Measurements from ENCODE around the gene SDK2.
A peak's percentile ranks its signal among the peaks of the same experiment; 100 is the strongest.

SDK2 gene

DNA sequence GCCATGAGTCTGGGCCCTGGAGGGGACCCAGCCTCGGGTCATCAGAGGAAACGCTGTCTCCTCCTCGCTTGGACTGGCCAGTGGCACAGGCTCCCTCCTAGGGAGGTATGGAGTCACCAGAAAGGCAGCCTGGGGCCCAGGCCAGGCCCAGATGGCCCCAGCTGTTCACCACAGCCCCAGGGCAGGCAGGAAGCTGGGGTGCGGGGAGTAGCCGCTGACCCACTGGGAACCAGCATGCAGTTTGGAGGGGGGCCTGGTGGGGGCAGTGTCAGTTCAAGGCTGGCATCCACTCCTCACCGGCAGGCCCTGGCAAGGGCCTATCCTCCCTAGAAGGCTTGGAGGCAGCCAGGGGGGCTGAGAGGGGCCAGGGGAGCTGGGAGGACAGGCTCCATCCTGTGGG, 48.8 kb downstream of the SDK2 start:
- TF ChIP-seq, protein P1, sequence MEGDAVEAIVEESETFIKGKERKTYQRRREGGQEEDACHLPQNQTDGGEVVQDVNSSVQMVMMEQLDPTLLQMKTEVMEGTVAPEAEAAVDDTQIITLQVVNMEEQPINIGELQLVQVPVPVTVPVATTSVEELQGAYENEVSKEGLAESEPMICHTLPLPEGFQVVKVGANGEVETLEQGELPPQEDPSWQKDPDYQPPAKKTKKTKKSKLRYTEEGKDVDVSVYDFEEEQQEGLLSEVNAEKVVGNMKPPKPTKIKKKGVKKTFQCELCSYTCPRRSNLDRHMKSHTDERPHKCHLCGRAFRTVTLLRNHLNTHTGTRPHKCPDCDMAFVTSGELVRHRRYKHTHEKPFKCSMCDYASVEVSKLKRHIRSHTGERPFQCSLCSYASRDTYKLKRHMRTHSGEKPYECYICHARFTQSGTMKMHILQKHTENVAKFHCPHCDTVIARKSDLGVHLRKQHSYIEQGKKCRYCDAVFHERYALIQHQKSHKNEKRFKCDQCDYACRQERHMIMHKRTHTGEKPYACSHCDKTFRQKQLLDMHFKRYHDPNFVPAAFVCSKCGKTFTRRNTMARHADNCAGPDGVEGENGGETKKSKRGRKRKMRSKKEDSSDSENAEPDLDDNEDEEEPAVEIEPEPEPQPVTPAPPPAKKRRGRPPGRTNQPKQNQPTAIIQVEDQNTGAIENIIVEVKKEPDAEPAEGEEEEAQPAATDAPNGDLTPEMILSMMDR (IDR thresholded peaks at IDR 0.05; ENCODE audit: borderline replicate concordance, insufficient read depth, low read depth, low read length), result peak; percentile 56; the same call in 1 of the 2 replicates
- no peak overlapping the region for H3K4me3 ChIP-seq (ENCODE audit: low read depth, low read length)

DNA sequence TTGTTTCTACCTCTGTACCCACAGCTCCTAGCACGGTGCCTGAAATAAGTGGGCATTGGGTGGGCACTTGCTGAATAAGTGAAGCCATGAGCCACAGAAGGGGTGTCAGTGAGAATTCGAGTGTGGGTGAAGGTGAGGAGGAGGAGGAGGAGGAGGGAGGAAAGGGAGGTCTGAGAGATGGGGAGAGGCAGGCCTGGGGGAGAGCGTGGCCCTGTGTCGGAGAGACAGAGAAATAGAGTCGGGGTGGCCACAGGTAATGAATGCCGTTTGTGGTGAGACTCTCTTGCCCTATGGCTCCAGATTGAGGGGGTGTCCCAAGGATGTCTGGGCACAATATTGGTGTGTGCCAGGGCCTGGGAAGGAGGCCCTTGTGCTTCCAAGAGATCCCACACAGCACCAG, 49.2 kb downstream of the SDK2 start:
- no peak overlapping the region for H3K4me3 ChIP-seq (ENCODE audit: low read depth, low read length)
- TF ChIP-seq, protein P1 (IDR thresholded peaks at IDR 0.05; ENCODE audit: borderline replicate concordance, insufficient read depth, low read depth, low read length), result no peak

DNA sequence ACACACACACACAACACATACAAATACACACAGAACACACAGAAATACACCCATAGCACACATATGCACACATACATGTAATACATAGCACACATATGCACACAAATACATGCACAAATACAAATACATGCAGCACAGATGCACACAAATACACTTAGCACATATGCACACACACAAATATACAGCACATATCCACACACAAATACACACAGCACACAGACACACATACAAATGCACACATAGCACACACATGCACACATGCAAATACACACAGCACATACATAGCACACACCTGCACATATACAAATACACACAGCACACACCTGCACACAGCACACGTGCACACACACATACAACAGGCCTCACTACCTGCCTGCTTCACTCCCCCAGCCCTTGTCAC, 49.6 kb downstream of the SDK2 start:
- TF ChIP-seq, protein P1 (IDR thresholded peaks at IDR 0.05; ENCODE audit: borderline replicate concordance, insufficient read depth, low read depth, low read length), result no peak

DNA sequence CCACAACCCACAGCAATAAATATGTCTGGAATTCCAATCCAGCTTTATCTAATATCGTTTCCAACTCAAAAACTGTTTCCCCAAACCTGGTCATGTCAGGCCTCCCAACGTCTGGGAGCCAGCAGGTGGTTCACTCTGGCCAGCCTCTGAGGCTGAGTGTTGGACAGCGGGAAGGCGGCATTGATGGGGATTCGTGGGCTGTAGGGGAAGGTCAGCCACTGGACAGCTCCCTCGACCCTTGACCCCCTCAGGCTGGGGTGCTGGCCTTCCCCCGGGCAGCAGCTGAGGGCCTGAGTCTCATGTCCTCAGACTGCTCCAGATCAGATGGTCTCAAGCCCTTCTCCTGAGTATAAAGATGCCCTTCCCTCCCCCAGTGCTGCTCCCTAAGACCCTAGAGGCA, 50.2 kb downstream of the SDK2 start:
- TF ChIP-seq, protein P1 (IDR thresholded peaks at IDR 0.05; ENCODE audit: borderline replicate concordance, insufficient read depth, low read depth, low read length), result no peak
- H3K4me3 ChIP-seq (ENCODE audit: low read depth, low read length), result no peak overlapping the region

More for the DNA sequence above, 49.6 kb downstream of the SDK2 start:
- no peak overlapping the region for H3K4me3 ChIP-seq (ENCODE audit: low read depth, low read length)

DNA sequence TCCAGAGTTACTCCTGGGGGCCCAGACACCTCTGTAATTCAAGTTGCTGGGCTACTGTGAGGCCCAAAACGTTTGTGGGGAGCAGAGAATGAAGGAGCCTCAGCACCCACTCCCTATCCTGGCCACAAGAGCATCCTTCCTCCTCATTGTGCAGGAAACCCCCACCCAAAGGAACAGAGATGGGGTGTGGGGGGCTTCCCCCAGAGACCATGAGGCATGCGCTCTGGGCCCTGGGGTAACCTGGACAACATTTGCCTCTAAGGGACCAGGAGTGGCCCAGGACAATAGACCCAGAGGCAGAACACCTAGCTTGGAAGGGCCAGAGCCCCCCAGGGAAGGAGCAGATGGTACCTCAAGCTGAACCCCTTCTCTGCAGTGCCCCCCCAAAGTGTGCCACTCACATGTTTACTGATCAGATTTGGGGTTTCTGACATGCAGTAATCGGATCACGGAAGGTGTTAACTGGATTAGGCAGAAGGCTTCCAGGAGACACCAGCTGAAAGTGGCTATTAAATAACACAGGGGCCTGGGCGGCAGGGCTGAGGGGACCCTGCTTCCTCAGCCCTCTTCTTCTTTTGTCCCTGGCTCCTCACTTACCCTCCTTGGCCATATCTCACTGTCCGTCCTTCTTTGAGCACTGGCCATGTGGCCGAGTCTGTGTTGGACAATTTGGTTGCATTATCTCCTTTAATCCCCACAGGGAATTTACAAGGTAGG, 50.8 kb downstream of the SDK2 start:
- TF ChIP-seq, protein P1 (IDR thresholded peaks at IDR 0.05; ENCODE audit: borderline replicate concordance, insufficient read depth, low read depth, low read length), result no peak
- no peak overlapping the region for H3K4me3 ChIP-seq (ENCODE audit: low read depth, low read length)

DNA sequence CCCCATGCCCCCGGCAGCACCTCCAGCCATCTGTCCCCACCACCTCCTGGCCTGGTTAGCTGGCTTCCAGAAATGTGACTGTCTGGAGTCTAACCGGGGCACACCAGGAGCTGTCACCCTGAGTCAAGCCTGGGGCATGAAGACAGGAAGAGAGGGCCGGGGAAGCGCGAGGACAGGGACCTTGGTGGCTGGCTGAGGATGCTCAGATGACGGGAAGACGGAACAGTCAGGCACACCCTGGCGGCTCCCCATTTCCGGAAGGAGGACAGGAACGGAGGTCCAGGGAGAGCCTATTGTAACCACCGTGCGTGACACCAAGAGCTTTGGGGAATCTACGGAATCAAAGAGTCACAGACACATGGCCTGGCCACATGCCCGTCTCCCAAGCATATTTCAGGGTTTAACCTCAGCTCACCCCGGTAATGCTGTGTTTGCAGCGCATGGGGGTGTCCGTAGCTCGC, 51.7 kb downstream of the SDK2 start:
- TF ChIP-seq, protein P1 (IDR thresholded peaks at IDR 0.05; ENCODE audit: borderline replicate concordance, insufficient read depth, low read depth, low read length), result no peak
- H3K4me3 ChIP-seq (ENCODE audit: low read depth, low read length), result no peak overlapping the region

DNA sequence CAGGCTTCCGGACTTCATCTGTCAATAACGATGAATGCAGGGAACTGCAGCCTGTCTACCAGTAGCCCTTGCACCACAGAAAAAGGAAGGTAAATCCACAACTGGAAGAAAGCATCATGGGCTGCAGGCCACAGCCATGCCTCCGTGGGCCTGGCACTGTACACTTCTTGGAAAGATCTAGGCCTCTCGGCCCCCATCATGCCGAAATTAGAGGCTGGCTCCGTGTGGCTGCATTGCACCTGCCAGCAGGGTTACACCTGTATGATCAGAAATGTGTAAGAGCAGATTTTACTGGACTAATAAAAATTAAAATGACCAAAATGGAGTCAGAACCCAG, 52.2 kb downstream of the SDK2 start:
- TF ChIP-seq, protein P1 (IDR thresholded peaks at IDR 0.05; ENCODE audit: borderline replicate concordance, insufficient read depth, low read depth, low read length), result no peak
- no peak overlapping the region for H3K4me3 ChIP-seq (ENCODE audit: low read depth, low read length)

Data from GM12875 (cell line).